Stimulated activated CD4-positive, alpha-beta T cell treated with anti-CD3 and anti-CD28 coated beads, Interleukin-2, amount 100 ng/mL, for 48 hours (primary cell): ENCODE results near the gene MBOAT2.
"Not testable (repeated sequence)": the region's sequence is repeated elsewhere in the genome, so short reads cannot be mapped to it uniquely, and the experiment has no call there.

ENCODE experiments used
- DNase-seq, 2 donors: peaks; one replicate each; pipeline ENCODE4 v3.0.0-alpha.2; 2020

MBOAT2 gene

GRCh38 chr2:8939486-8940114 lies 63.9 kb downstream of the MBOAT2 start:
- no peak for DNase-seq

DNA sequence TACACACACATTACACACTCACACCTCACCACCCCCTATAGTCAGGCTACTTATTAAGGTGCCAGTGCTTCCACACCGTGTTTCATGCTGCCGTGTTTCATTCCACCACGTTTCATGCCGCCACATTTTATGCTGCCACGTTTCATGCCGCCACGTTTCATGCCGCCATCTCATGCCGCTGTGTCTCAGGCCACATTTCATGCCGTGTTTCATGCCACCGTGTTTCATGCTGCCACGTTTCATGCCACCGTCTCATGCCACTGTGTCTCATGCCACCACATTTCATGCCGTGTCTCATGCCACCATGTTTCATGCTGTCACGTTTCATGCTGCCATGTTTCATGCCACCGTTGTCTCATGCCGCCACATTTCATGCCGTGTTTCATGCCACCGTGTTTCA lies 65.1 kb downstream of the MBOAT2 start:
- no peak for DNase-seq

- DNase-seq = no peak
These were observed 67.5 kb downstream of the MBOAT2 start for GRCh38 chr2:8935982-8936381.

DNA sequence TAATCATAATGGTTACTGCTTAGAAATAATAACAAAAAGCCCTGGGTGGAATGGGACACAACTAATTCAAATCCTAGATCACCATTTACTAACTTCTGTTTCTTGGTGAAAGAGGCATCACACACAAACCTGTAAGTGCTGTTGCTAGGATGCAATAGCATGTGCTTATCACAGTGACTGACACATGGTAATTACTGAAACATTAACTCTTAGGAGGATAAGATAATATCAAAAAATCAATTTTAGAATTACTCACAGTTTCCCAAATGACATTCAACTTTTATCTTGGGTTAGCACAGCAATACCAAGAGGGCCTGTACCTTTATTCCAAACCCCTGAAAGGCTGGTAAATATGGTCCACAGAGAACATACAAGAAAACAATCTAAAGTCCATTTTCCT lies 69.1 kb downstream of the MBOAT2 start:
- no peak for DNase-seq

DNA sequence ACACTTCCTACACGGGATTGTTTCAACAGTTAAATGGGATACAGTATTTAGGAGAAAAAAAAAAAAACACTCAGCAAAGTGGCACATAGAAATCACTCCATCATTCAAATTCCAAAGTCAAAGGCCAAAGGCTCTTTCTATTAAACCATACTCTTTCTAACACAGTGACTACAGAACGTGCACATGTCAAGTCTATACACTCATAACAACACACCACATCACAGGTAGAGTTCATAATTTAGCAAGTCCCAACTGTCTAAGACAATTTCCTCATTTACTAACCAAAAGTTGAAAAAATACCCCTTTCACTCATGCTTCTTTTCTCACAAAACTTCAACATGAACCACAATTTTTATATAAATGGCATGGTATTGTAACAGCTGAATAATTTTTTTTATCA lies 70.8 kb downstream of the MBOAT2 start:
- no peak for DNase-seq

GRCh38 chr2:8930185-8930584 lies 73.3 kb downstream of the MBOAT2 start:
- DNase-seq = not testable (repeated sequence)

GRCh38 chr2:8929128-8929527 lies 74.4 kb downstream of the MBOAT2 start:
- DNase-seq = no peak

DNA sequence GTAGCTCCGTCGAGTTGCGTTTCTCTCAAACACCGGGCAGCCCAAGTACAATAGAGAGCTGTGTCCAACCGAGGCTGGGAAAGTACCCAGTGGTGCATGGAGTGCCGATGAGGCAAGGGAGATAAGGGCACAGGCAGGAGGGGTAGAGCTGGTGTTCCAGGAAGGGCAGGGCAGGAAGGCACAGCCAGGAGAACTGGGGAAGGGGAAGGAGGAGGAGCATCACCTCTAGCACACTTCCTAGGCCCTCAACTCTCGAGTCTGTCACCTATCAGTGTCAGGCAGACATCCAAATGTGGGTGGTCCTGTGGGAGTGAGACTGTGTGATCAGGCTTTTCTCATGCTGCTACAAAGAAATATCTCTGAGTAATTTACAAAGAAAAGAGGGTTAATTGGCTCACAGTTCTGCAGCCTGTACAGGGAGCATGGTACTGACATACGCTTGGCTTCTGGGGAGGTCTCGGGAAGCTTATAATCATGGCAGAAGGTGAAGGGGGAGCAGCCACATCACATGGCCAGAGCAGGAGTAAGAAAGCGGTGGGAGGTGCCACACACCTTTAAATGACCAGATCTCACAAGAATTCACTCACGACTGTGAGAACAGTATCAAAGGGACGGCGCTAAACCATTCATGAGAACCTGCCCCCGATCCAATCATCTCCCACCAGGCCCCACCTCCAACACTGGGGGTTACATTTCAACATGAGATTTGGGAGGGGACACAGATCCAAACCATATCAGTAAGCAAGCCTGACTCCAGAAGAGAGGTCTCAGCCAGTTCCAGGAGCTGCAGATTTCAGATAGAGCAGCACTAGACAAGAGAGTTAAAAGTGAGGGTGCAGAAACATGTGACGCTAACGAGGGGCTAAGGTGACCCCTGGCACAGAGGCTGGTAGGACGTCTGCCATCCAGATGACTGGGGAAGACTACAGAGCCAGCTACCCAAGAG lies 75.7 kb downstream of the MBOAT2 start:
- no peak for DNase-seq

- no peak for DNase-seq
These were observed 77.1 kb downstream of the MBOAT2 start for GRCh38 chr2:8926356-8926755.

GRCh38 chr2:8925411-8925810 lies 78.1 kb downstream of the MBOAT2 start:
- DNase-seq = no peak

GRCh38 chr2:8923183-8923582 lies 80.3 kb downstream of the MBOAT2 start:
- no peak for DNase-seq

- DNase-seq = no peak
These were observed 81.1 kb downstream of the MBOAT2 start for GRCh38 chr2:8922431-8922830.

DNA sequence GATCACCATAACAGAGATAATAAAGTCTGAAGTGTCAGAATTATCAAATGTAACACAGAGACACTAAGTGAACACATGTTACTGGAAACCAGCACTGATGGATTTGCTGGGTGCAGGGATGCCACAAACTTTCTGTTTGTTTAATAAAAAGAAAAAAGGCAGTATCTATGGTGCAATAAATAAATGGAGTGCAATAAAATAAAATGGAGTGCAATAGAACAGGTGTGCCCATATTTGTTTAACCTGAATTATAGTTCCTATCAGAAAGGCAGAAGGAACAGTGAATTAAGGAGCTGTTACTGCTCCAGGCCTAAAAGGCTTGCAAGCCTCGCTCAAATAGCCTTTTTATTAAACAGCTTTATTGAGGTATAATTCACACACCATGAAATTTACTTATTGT lies 85.1 kb downstream of the MBOAT2 start:
- DNase-seq = no peak

DNA sequence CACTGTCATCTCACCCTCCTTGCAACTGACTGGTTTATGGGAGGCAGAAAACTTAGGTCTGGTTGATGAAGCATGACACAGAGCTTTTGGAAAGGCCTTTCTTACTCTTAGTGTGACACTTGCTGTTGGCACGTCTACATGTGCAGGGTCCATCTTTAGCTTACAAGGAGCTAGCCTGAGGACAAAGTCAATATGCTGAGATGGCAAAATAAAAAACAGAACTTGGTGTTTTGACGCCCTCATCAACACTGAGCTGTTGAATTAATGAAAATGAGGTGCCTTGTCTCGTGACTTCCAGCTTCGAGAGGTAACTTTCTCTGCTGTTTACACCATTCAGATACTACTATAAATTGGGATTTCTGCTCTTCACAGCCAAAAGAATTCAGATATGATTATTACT lies 87.5 kb downstream of the MBOAT2 start:
- no peak for DNase-seq

GRCh38 chr2:8913767-8914166 lies 89.7 kb downstream of the MBOAT2 start:
- DNase-seq = not testable (repeated sequence)

DNA sequence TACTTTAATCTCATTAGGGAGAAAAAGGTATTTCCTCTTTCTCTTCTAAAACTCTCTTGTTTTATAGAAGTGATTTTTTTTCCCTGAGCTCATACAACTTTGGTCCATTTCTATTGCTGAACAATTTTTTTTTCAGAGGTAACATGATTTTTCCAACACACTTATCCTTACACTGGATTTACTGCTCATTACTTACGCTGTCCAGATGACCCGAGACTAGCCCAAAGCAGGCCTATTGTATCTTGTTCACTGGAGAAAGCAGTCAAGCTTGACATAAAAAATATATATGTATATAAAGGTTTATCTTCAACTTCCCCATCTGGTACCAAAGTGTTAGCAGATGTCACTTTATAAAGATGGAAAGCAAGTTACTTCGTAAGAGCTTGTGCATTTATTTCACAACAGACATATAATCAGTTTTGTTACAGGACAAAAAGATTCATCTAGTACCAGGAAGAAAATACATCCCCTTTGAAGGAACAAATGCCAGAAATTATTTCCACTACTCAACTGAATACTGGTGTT lies 95.7 kb downstream of the MBOAT2 start:
- no peak for DNase-seq

- DNase-seq = not testable (repeated sequence)
These were observed 99.6 kb downstream of the MBOAT2 start for GRCh38 chr2:8903924-8904323.

GRCh38 chr2:8902757-8903156 lies 100.7 kb downstream of the MBOAT2 start:
- not testable (repeated sequence) for DNase-seq

GRCh38 chr2:8897206-8897605 lies 106.3 kb downstream of the MBOAT2 start:
- not testable (repeated sequence) for DNase-seq

DNA sequence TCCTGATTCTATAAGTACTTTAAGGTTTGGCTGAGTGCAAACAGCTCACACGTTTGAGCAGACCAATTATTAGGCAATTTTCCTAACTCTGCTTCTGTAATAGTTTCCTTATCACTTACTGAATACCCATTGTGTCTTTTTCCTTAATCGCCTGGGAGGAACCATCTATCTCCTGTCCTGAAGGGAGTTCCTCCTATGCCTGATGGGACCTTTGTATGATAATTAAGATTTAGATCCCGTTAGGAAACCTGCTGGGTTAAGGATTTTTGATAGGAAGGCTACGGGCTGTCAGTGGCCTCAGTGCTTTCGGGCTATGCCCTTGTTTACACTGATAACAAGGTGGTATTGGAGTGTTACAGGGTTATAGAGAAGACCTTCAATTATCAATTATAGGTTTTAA lies 106.8 kb downstream of the MBOAT2 start:
- DNase-seq = not testable (repeated sequence)

DNA sequence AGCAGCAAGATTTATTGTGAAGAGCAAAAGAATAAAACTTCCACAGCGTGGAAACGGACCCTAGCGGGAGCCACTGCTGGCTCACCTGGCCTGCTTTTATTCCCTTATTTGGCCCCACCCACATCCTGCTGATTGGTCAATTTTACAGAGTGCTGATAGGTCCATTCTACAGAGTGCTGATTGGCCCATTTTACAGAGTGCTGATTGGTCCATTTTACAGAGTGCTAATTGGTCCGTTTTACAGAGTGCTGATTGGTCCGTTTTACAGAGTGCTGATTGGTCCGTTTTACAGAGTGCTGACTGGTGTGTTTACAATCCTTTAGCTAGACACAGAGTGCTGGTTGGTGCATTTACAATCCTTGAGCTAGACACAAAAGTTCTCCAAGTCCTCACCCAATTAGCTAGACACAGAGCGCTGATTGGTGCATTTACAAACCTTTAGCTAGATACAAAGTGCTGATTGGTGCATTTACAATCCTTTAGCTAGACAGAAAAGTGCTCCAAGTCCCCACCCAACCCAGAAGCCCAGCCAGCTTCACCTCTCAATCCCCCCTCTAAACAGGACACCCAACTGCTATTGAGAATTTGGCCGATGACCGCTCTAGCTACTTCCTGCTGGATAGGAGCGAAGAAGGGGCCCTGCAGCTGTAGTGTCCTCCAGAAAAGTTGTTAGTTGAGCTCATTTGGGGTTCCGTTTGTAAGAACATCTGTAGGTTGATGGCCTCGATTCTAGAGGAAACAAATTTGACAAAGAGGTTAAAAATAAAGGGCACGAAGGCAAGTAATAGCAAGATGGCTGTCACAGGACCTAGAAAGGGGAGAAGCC lies 108.2 kb downstream of the MBOAT2 start:
- not testable (repeated sequence) for DNase-seq

DNA sequence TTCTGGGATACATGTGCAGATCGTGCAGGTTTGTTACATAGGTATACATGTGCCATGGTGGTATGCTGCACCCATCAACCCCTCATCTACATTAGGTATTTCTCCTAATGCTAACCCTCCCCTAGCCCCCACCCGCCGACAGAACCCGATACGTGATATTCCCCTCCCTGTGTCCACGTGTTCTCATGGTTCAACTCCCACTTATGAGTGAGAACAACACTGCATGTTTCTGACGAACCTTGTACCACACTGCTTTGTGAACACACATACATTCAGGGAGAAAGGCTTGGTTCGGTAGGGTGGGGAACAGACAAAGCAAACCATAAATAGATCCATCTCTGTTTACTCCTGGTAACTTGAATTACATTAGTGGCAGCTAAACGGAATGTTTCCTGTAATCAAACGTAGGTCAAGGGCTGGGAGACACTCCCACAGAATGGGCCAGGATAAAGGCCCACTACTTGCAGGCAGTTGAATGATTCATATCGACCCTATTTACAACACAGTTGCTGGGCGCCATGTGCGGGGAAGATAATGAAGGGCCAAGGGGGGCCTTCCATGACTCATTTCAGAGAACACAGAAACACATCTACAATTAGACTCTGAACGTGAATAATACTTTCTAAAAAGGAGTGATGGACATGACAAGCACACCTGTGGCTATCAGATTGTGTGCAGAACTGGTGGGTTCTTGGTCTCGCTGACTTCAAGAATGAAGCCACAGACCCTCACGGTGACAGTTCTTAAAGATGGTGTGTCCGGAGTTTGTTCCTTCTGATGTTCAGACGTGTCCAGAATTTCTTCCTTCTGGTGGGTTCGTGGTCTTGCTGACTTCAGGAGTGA lies 109.3 kb downstream of the MBOAT2 start:
- no peak for DNase-seq
